K562 (cell line): Measurements from ENCODE around the gene WFIKKN1. TPM values are rescaled to one million over a fixed set of nuclear protein-coding genes. Genes with fewer than 3 reads are reported as not detected.

ENCODE experiments used
- CHD1 ChIP-seq: fragments of 200-600 bp; sonication (generic); IDR thresholded peaks from one replicate; pipeline ENCODE4 v1.6.1; 2012; ENCODE audit warnings: mild to moderate bottlenecking, moderate library complexity, low read length, inconsistent platforms
- CUX1 ChIP-seq: fragments of 200-800 bp; sonication (Bioruptor generic); IDR thresholded peaks from 2 replicates; pipeline ENCODE4 v1.6.1; 2016; ENCODE audit warnings: missing genetic modification characterization, missing compliant biosample characterization
- PPARD ChIP-seq: fragments of 250-450 bp; sonication (Bioruptor Pico); IDR thresholded peaks from 2 replicates; pipeline ENCODE4 v1.8.0; 2022; ENCODE audit warnings: inconsistent platforms, mild to moderate bottlenecking, moderate library complexity
- PYGO2 ChIP-seq: fragments of 450-650 bp; IDR thresholded peaks from 2 replicates; pipeline ENCODE4 v1.6.1; 2016; ENCODE audit warnings: mild to moderate bottlenecking, missing genetic modification characterization, moderate library complexity, missing compliant biosample characterization
- SAFB2 ChIP-seq: fragments of 200-400 bp; formaldehyde crosslinking; IDR thresholded peaks from 2 replicates; pipeline ENCODE4 v1.6.1; 2018; ENCODE audit warnings: borderline replicate concordance, low read length, low read depth, moderate library complexity; ENCODE audit not compliant: severe bottlenecking
- SMAD1 ChIP-seq: fragments of 150-350 bp; IDR thresholded peaks from 2 replicates; pipeline ENCODE4 v1.6.1; 2014; ENCODE audit warnings: low read length, low read depth; ENCODE audit not compliant: partially characterized antibody
- TCF7 ChIP-seq: sonication (generic); IDR thresholded peaks from 2 replicates; pipeline ENCODE4 v1.6.1; 2016; ENCODE audit warnings: antibody characterized with exemption, borderline replicate concordance
- YY1 ChIP-seq, 3 experiments: IDR thresholded peaks; 2 replicates each; pipeline ENCODE4 v1.6.1; 2011; ENCODE audit warnings: low read length in 2 of 3, mild to moderate bottlenecking in 2 of 3, moderate library complexity in 2 of 3, borderline replicate concordance in 1 of 3, control low read depth in 1 of 3, low read depth in 1 of 3; ENCODE audit not compliant: insufficient read depth in 3 of 3, insufficient replicate concordance in 2 of 3, control insufficient read depth in 1 of 3, insufficient read length in 1 of 3; ENCODE audit errors: extremely low read depth in 1 of 3
- ZNF778 ChIP-seq: fragments of 450-650 bp; formaldehyde crosslinking; IDR thresholded peaks from 2 replicates; pipeline ENCODE4 v1.4.0; 2020; ENCODE audit warnings: mild to moderate bottlenecking, moderate library complexity
- polyA plus RNA-seq, 8 experiments: library from polyadenylated mRNA; depleted of rRNA in 4 of 8; stranded (reverse) in 5 of 8; unstranded in 3 of 8; fragments of >200 nt; fragmentation: Nextera tagmentation in 2 of 8; fragmentation: Illumina TruSeq in 1 of 8; extraction: Ambion mirVana in 2 of 8; extraction: Trizol in 1 of 8; gene quantifications; 2 replicates each; pipeline versions ENCODE4 v1.2.1 to v1.2.3, GENCODE V29; 2011 to 2014; ENCODE audit warnings: inconsistent platforms in 1 of 8, missing spikeins in 1 of 8
- total RNA-seq, 7 experiments: library from RNA; depleted of rRNA in 6 of 7; stranded (reverse); fragments of >200 nt in 6 of 7; fragmentation: Illumina TruSeq in 2 of 7; extraction: Trizol in 2 of 7; gene quantifications; 2 replicates each; pipeline versions ENCODE4 v1.2.1 to v1.2.3, GENCODE V29; 2011 to 2021; ENCODE audit warnings: low replicate concordance in 1 of 7
- TF ChIP-seq, protein P1 (sequence below): fragments of 250-450 bp; sonication (Bioruptor Pico); IDR thresholded peaks from 2 replicates; pipeline ENCODE4 v1.4.0; 2020
- TF ChIP-seq, protein P2 (sequence below): fragments of 250-450 bp; sonication (Bioruptor Pico); IDR thresholded peaks from 2 replicates; pipeline ENCODE4 v1.6.1; 2021; ENCODE audit warnings: mild to moderate bottlenecking
- TF ChIP-seq, protein P3 (sequence below): sonication (generic); formaldehyde crosslinking; IDR thresholded peaks from 2 replicates; pipeline ENCODE4 v1.8.1; 2023; ENCODE audit warnings: mild to moderate bottlenecking, missing genetic modification reagents
- TF ChIP-seq, protein P4 (sequence below): fragments of 450-650 bp; IDR thresholded peaks from 2 replicates; pipeline ENCODE4 v1.6.1; 2016; ENCODE audit warnings: antibody characterized with exemption

The WFIKKN1 gene
- total and polyA plus RNA-seq, 9 of the 15 experiments (the other 6 are each of a cell fraction or from before 2014, with no cell fraction given): 0.14 to 1.1 (median 0.50) TPM; not detected in 4

DNA sequence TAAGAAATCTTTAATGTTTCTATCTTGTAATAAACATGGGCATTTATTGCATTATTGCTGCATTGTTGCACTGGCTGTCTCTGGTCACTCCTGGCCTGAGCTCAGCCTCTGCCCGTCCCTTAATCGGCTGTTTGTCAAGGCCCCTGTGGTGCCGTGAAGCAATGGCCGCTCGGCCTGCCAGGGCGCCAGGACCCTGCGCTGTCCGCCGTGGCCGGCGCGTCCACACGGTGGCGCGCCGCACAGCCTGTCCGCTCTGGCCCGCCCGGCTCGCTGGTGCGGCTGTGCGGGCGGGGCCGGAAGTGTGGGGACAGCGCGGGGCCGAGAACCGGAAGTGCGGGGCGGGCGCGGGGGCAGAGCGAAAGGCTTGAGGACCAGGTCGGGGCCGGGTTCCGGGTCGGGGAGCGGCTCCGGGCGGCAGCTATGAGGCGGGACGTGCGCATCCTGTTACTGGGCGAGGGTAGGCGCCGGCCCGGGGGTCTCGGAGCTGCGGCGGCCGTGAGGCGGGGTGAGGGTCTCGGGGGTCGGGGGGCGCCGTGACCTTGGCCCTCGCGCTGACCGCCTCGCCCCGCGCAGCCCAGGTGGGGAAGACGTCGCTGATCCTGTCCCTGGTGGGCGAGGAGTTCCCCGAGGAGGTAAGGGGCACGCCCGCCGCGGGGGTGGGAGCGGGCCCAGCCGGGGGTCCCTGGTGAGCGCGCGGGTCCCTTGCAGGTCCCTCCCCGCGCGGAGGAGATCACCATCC is 37.2 kb downstream of the WFIKKN1 start, which contains the start of gene RHOT2 (continued):
- TF ChIP-seq CUX1 (CRISPR knock-in tag): no peak
- no peak for TF ChIP-seq PPARD
- TF ChIP-seq SMAD1: peak; percentile 53
- TF ChIP-seq, protein P1, sequence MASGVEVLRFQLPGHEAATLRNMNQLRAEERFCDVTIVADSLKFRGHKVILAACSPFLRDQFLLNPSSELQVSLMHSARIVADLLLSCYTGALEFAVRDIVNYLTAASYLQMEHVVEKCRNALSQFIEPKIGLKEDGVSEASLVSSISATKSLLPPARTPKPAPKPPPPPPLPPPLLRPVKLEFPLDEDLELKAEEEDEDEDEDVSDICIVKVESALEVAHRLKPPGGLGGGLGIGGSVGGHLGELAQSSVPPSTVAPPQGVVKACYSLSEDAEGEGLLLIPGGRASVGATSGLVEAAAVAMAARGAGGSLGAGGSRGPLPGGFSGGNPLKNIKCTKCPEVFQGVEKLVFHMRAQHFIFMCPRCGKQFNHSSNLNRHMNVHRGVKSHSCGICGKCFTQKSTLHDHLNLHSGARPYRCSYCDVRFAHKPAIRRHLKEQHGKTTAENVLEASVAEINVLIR (CRISPR knock-in tag): no peak
- TF ChIP-seq, protein P2, sequence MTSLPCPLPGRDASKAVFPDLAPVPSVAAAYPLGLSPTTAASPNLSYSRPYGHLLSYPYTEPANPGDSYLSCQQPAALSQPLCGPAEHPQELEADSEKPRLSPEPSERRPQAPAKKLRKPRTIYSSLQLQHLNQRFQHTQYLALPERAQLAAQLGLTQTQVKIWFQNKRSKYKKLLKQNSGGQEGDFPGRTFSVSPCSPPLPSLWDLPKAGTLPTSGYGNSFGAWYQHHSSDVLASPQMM (CRISPR knock-in tag): no peak
- TF ChIP-seq YY1 (IDR thresholded peaks at IDR 0.05; ENCODE audit: borderline replicate concordance in 1 of 3, control insufficient read depth in 1 of 3, extremely low read depth in 1 of 3, insufficient read depth in 3 of 3, insufficient read length in 1 of 3, insufficient replicate concordance in 2 of 3, low read depth in 1 of 3, low read length in 2 of 3): peak; percentile 75 to 96 (median 93)
- TF ChIP-seq SAFB2: no peak
- TF ChIP-seq PYGO2 (tag): no peak
- TF ChIP-seq, protein P3, sequence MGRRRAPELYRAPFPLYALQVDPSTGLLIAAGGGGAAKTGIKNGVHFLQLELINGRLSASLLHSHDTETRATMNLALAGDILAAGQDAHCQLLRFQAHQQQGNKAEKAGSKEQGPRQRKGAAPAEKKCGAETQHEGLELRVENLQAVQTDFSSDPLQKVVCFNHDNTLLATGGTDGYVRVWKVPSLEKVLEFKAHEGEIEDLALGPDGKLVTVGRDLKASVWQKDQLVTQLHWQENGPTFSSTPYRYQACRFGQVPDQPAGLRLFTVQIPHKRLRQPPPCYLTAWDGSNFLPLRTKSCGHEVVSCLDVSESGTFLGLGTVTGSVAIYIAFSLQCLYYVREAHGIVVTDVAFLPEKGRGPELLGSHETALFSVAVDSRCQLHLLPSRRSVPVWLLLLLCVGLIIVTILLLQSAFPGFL (CRISPR knock-in tag): peak; percentile 86; the same call in 1 of the 2 replicates
- no peak for TF ChIP-seq TCF7
- no peak for TF ChIP-seq CHD1
- TF ChIP-seq, protein P4, sequence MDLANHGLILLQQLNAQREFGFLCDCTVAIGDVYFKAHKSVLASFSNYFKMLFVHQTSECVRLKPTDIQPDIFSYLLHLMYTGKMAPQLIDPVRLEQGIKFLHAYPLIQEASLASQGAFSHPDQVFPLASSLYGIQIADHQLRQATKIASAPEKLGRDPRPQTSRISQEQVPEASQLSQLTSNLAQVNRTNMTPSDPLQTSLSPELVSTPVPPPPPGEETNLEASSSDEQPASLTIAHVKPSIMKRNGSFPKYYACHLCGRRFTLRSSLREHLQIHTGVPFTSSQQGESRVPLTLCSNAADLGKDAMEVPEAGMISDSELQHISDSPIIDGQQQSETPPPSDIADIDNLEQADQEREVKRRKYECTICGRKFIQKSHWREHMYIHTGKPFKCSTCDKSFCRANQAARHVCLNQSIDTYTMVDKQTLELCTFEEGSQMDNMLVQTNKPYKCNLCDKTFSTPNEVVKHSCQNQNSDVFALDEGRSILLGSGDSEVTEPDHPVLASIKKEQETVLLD: no peak
- no peak for TF ChIP-seq ZNF778 (CRISPR knock-in tag)
